ENCODE data around the gene CWC27.

- TF ChIP-seq EP300 (IDR thresholded peaks at IDR 0.05) (no peak), CTCF (IDR thresholded peaks at IDR 0.05) (no peak)
Measured at GRCh38 chr5:64874753-64875152, 106.0 kb downstream of the CWC27 start.
